Activated CD8-positive, alpha-beta memory T cell treated with anti-CD3 and anti-CD28 coated beads for 24 hours (primary cell): Measurements from ENCODE around the gene NYAP2.
A peak's percentile ranks its signal among the peaks of the same experiment; 100 is the strongest.

Experiments
- DNase-seq: peaks from one replicate; pipeline ENCODE4 v3.0.0-alpha.2; 2020

The NYAP2 gene

GRCh38 chr2:225640550-225640949 is 241.0 kb downstream of the NYAP2 start:
- no peak for DNase-seq

GRCh38 chr2:225649274-225649673 is 249.8 kb downstream of the NYAP2 start:
- no peak for DNase-seq

GRCh38 chr2:225650041-225650440 is 250.5 kb downstream of the NYAP2 start:
- no peak for DNase-seq

- DNase-seq, result peak; percentile 88
Measured at GRCh38 chr2:225660262-225661131, 261.0 kb downstream of the NYAP2 start.

- no peak for DNase-seq
Measured at GRCh38 chr2:225662101-225662500, 262.6 kb downstream of the NYAP2 start.

DNA sequence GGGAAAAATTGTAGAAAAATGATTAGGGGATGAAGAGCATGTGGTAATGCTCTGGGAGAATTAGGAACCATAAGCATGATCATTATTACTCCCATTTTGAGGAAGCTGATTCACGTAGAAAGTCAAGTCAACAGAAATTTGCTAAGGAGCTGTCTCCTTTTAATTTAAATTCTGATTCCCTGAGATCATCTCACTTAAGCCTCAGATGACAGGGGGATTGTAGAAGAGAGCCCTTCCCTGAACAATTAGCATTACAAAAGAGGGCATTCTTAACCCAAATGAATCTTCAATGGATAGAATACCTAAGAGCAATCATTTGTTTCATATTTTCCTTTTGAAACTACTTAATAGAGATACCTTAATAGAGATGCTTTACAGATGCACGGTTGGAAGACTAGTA is 267.9 kb downstream of the NYAP2 start:
- DNase-seq, result no peak

DNA sequence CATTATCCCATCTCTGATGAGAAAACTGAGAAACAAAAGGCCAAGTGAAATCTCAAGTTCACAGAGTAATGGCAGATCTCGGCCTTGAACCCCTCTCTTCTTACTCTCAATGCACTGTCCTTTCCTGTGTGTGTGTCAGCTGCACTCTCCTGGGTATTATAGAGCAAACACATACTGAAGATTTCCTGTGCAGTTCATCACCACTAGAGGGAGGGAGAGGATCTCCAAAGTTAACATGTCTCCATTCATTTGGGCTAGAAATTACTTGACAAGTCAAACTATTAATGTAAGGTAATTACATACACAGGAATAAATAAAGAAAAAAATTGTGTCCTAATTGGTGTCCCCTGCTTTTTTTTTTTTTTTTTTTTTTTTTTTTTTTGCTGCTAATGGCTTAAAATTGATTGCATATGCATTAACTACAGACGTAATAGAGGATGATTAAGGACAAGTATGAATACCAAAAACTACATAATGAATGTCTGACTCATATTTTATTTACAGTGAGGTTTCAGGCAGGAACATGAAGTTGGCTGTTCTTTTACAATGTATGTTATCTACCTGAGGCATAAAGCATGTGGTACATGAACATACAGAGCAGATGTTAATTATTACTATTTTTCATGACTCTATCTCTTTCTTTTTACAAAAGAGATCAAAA is 269.2 kb downstream of the NYAP2 start:
- no peak for DNase-seq

DNA sequence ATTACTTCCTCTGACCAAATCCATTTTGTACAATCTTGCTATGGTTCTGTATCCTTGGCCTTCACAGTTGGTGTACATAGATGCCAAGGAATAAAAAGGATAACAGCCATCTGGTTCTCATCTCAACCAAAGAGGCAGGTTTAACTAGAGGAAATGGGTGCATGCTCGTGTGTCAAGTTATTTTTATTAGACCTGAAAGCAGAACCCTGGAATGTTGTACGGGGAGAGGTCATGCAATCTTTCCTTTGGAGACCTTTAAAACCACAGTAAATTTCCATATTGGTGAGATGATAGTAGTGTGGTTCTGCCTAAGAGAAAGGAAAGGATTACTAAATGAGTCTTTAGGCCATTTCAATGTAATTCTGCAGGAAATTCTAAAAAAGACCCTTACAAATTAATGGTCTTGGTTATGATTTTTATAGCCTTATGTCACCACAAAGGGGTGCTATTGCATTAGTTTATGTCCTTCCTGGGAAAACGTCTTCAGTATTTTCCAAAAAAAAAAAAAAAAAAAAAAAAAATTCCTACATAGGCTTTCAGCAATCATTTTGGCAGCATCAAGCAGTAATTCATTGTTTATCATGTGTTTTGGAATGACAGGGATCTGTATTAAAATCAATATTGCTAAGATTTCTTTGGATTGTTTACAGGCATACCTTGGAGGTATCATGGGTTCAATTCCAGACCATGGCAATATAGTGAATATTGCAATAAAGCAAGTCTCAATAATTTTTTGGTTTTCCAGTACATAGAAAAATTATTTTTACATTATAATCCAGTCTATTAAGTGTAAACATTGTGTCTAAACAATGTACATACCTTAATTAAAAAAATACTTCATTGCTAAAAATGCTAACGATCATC is 270.8 kb downstream of the NYAP2 start:
- no peak for DNase-seq

GRCh38 chr2:225678792-225679191 is 279.3 kb downstream of the NYAP2 start:
- no peak for DNase-seq

- DNase-seq, result no peak
Measured at GRCh38 chr2:225683258-225683657, 283.7 kb downstream of the NYAP2 start.

DNA sequence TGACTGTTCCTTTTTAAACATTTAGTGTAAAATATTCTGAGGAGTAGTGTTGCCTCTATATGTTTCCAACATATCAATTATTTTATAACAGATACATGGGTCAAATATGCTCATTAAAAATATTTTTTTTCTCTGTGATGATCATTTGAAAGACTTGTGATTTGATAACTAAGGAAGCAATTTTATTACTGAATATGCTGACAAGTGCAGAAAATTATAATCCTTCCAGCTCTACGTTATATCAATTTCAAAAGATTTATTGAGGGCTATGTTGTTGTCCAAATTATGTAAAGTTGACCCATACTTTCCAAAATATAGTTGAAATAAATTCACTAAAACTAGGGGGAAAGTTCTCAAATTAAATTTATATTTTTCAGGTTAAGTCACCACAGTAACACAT is 290.6 kb downstream of the NYAP2 start:
- no peak for DNase-seq

- DNase-seq, result no peak
Measured at GRCh38 chr2:225691711-225692110, 292.2 kb downstream of the NYAP2 start.

DNA sequence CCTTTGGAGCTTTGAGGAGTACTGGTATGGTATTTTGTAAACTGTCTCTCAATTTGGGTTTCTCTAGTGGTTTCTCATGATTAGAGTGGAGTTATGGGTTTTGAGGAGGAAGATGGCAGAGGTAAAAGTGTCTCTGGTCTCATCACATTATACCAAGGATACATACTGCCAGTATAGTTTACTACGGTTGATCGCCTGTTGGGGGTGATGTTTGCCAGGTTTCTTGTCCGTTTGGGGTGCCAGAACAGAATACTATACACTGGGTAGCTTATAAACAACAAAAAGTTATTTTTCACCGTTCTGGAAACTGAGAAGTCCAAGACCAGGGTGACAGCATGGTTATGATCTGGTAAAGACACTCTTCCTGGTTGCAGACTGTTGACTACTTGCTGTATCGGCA is 293.7 kb downstream of the NYAP2 start:
- no peak for DNase-seq

- no peak for DNase-seq
Measured at GRCh38 chr2:225694664-225695063, 295.2 kb downstream of the NYAP2 start.

- no peak for DNase-seq
Measured at GRCh38 chr2:225697936-225698335, 298.4 kb downstream of the NYAP2 start.
